GM12801 (cell line): ENCODE measurements around the gene TLR6.

Experiments used
- TF ChIP-seq, protein P1 (sequence below): IDR thresholded peaks from one replicate; pipeline ENCODE4 v1.5.1; 2011; ENCODE audit warnings: control low read depth; ENCODE audit not compliant: insufficient read length; ENCODE audit errors: extremely low read depth

The TLR6 gene

DNA sequence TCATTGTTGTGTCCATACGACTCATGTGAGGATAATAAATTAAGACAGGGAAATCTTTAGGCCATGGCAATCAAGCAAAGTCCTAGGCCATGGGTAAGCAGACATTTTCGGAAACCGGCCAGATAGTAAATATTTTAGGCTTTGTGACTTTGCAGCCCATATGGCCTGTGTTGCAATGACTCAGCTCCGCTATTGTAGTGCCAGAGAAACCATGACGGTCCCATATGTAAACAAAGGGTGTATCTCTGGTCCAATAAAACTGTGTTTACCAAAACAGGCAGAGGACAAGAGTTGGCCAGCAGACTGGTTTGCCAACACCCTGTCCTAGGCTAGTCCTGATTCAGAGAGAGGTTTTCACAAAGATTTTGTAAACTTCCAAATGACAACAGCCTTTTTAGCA is 16.0 kb upstream of the TLR6 start:
- TF ChIP-seq, protein P1, sequence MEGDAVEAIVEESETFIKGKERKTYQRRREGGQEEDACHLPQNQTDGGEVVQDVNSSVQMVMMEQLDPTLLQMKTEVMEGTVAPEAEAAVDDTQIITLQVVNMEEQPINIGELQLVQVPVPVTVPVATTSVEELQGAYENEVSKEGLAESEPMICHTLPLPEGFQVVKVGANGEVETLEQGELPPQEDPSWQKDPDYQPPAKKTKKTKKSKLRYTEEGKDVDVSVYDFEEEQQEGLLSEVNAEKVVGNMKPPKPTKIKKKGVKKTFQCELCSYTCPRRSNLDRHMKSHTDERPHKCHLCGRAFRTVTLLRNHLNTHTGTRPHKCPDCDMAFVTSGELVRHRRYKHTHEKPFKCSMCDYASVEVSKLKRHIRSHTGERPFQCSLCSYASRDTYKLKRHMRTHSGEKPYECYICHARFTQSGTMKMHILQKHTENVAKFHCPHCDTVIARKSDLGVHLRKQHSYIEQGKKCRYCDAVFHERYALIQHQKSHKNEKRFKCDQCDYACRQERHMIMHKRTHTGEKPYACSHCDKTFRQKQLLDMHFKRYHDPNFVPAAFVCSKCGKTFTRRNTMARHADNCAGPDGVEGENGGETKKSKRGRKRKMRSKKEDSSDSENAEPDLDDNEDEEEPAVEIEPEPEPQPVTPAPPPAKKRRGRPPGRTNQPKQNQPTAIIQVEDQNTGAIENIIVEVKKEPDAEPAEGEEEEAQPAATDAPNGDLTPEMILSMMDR = no peak

DNA sequence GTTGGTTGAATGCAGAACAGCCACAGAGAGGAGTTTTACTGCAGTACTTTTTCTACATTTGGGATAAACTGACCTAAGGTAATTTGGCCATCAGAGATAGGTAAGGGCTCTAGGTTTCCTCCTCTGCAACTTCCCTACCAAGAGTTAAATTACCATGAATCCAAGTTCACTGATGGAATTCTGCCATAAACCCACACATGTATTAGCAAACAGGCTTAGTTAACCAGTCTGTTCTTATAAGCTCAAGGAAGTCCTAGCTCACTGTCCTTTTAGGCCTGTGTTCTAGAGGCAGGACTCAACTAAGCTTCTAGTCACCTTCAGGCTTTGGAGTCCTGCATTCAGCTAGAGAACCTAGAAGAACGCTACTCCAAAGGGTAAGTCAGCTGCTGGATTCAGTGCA is 15.0 kb upstream of the TLR6 start:
- TF ChIP-seq, protein P1 = no peak

DNA sequence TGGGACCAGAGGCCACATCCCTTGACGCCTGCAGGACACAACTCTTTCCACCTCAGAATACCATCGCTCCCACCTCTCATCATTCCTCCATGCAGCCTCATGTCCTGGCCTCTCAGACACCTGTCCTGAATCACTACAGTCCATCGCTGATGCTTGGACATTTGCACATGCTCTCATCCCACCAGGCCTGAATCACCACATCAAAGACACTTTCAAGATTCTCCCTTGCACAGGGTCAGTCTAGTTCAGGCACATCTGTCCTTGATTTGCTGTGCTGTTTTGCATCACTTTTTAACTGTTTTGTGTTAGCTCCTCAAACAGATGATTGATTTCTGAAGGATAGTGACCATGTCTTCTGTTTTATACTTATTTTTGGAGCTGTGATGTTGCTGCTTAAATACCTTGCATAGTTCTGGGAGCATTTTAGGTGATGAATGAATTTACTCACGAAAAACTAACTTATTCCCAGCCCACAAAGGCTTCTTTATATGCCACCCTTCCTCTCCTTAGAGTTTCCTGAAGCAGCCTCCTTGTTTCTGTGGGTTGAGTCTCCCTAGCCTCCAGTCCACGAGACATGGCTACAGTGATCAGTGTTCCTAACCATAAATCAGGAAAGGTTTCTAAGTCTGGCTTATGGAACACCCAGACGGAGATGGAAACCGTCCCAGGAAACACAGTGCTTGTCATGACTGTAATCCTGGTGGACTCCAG is 13.6 kb upstream of the TLR6 start:
- TF ChIP-seq, protein P1 = no peak

DNA sequence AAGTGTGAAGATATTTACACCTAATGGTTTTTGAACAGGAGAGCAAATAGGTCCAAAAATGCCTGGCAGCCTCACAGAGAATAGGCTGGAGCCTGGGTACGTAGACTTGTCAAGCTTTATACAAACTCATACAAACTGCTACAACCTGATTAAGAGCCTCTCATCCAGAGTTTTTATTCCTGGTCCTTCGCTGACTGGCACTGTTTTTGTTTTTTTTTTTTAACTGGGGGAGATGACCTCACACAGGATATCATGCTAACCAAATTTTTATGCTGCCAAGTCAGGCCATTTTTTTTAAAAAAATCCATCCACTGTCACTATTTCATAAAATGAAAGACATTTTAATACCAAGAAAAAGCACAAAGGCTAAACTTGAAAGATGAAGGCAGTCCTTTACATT is 12.9 kb upstream of the TLR6 start:
- TF ChIP-seq, protein P1 = no peak

DNA sequence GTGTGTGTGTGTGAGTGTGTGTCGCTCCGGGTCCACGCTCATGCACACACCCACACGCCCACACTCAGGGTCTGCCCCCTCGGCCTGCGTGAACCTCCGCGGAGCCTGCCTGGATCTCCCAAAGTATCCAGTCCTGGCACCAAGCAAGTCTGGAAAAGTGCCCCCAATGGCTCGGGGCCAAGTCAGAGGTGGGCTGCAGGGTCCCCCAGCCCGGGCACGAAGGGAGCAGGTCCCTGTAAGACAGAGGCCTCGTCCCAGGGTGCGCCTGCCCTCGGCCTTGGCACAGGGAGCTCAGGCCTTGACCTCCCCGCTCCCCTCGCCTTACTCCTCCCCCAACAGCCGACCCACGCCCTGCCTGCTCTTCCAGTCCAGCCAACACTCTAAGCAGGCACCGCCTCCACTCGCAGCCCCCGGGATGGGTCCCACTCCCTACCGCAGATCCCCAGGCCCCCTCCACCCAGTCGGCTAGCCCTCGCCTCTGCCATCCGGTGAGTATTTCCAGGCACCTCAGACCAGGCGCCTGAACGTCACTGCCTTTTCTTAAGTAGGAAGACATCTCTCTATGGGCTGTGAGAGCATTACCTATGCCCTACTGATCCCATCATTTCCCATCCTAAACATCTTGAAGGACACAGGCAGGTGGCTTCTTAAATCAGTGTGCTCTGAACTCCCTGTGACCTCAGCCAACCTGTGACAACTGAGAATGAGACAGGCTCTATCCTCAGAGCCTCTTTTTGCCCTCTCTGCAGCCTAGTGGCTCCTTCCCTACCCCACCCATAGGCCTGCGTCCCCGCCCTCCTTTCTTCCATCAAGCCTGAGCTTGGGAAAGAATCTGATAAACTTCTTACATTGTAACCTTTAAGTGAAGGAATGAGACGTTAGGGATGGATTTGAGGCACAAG is 11.7 kb upstream of the TLR6 start:
- TF ChIP-seq, protein P1 = no peak

DNA sequence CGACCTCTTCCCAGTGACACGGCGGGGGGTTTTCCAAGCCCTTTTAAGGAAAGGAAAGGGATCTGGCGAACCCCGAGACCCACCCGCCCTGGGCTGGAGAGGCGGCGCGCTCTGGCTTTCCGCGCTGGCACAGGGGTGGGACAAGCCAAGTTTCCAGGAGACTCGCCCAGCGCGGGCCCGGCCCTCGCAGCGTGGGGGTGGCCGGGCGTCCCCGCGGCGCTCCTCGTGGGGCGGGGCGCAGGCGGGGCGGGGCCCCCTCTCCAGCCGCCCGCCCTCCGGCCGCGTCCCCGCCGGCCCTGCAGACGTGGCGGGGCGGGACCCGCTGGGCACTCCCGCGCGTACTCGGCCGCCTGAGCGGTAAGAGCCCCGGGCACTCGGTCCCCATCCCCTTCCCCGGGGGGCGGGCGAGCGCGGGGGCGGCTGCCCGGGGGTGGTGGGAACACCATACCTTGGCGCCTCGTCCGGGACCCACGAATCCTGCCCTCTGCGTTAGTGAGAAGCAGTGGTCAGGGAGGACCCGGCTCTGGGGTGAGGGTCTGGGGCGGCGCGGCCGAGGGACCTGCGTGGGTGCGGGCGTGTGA is 11.0 kb upstream of the TLR6 start, which contains the start of gene FAM114A1:
Gene FAM114A1, plus strand, starts transcription at position 329 of the 581 bp plus-strand sequence. CDS start 10,273 bp downstream, outside the sequence.
- TF ChIP-seq, protein P1 = no peak

DNA sequence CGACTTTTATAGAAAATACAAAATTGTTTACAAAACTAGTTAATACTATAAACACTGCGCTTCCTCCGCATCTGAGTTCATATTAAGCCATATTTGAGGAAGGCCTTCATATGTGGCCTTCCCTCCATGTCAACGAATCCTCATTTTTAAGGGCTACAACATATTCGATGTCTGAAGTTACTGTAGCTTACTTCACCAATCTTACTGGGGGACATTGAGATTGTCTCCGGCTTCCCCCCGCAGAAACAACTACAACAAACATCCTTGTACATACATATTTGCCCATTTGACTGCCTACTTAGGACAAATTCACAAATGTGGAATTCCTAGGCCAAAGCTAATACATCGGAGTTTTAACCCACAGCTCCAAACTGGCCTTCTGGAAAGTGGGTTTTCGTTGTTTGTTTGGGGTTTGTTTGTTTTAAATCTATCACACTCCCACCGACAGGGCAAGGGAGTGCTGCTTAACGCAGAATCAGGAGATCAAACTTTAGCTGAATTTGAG is 10.4 kb upstream of the TLR6 start:
- TF ChIP-seq, protein P1 = no peak
